Epithelial cell of prostate (primary cell): ENCODE data around the gene TAL1.
"Not testable (repeated sequence)": the region's sequence is repeated elsewhere in the genome, so short reads cannot be mapped to it uniquely, and the experiment has no call there.

Experiments
- DNase-seq: peaks from one replicate; pipeline ENCODE4 v3.0.0-alpha.2; 2011; ENCODE audit warnings: low read depth, low spot score
- H3K27ac ChIP-seq: fragments of 450-650 bp; 2 replicates; pipeline ENCODE4 v1.5.1; 2017; ENCODE audit warnings: mild to moderate bottlenecking

Gene TAL1

GRCh38 chr1:47213230-47213963 is 18.6 kb downstream of the TAL1 start:
- no peak overlapping the region for H3K27ac ChIP-seq
- no peak for DNase-seq

GRCh38 chr1:47212636-47213229 is 19.3 kb downstream of the TAL1 start:
- no peak for DNase-seq
- H3K27ac ChIP-seq, result no peak overlapping the region

- no peak overlapping the region for H3K27ac ChIP-seq
- no peak for DNase-seq
These were observed 20.2 kb downstream of the TAL1 start for GRCh38 chr1:47211796-47212269.

GRCh38 chr1:47210666-47211065 is 21.4 kb downstream of the TAL1 start:
- H3K27ac ChIP-seq, result peak overlapping the region; percentile 12
- DNase-seq, result no peak

GRCh38 chr1:47209725-47210325 is 22.2 kb downstream of the TAL1 start:
- no peak for DNase-seq

GRCh38 chr1:47209091-47209490 is 22.9 kb downstream of the TAL1 start:
- H3K27ac ChIP-seq, result no peak overlapping the region
- no peak for DNase-seq

More at GRCh38 chr1:47209725-47210325, 22.2 kb downstream of the TAL1 start:
- peak overlapping the region; percentile 12 for H3K27ac ChIP-seq

- no peak overlapping the region for H3K27ac ChIP-seq
- DNase-seq, result no peak
These were observed 23.6 kb downstream of the TAL1 start for GRCh38 chr1:47208374-47208850.

- H3K27ac ChIP-seq, result no peak overlapping the region
- DNase-seq, result no peak
These were observed 24.1 kb downstream of the TAL1 start for GRCh38 chr1:47207803-47208373.

- H3K27ac ChIP-seq, result no peak overlapping the region
- no peak for DNase-seq
These were observed 26.1 kb downstream of the TAL1 start for GRCh38 chr1:47205918-47206317.

GRCh38 chr1:47203504-47203903 is 28.5 kb downstream of the TAL1 start:
- not testable (repeated sequence) for H3K27ac ChIP-seq, DNase-seq

- H3K27ac ChIP-seq, result no peak overlapping the region
- DNase-seq, result no peak
These were observed 30.8 kb downstream of the TAL1 start for GRCh38 chr1:47201179-47201578.

- H3K27ac ChIP-seq, result no peak overlapping the region
- no peak for DNase-seq
These were observed 33.8 kb downstream of the TAL1 start for GRCh38 chr1:47198214-47198613.

- no peak overlapping the region for H3K27ac ChIP-seq
- DNase-seq, result no peak
These were observed 35.4 kb downstream of the TAL1 start for GRCh38 chr1:47196622-47197021.

- H3K27ac ChIP-seq, DNase-seq: not testable (repeated sequence)
These were observed 36.0 kb downstream of the TAL1 start for GRCh38 chr1:47195981-47196380.

GRCh38 chr1:47194311-47194710 is 37.7 kb downstream of the TAL1 start:
- H3K27ac ChIP-seq, result no peak overlapping the region
- DNase-seq, result no peak

- H3K27ac ChIP-seq, DNase-seq: not testable (repeated sequence)
These were observed 38.5 kb downstream of the TAL1 start for GRCh38 chr1:47193496-47193895.

GRCh38 chr1:47192458-47193384 is 39.3 kb downstream of the TAL1 start:
- H3K27ac ChIP-seq, result peak overlapping the region; percentile 81
- no peak for DNase-seq

- DNase-seq, result no peak
- H3K27ac ChIP-seq, result peak overlapping the region; percentile 81
These were observed 40.0 kb downstream of the TAL1 start for GRCh38 chr1:47191940-47192457.

GRCh38 chr1:47190857-47191256 is 41.2 kb downstream of the TAL1 start:
- H3K27ac ChIP-seq, result peak overlapping the region; percentile 81
- DNase-seq, result no peak

GRCh38 chr1:47190509-47190855 is 41.5 kb downstream of the TAL1 start:
- no peak for DNase-seq
- H3K27ac ChIP-seq, result peak overlapping the region; percentile 81
